ENCODE results near the gene APIP.

Gene APIP

GRCh38 chr11:34877375-34877975, 38.7 kb downstream of the APIP start:
- Mint-ChIP-seq H3K36me3 (peaks cover 30% of the 10 kb centered on the region), H3K9me3 (ENCODE audit: low read depth) (no peaks in the 10 kb centered on the region), H3K4me3 (no peak overlapping the region), H3K27ac (no peak overlapping the region), H3K4me1 (ENCODE audit: low read depth) (no peaks in the 10 kb centered on the region), H3K27me3 (no peaks in the 10 kb centered on the region)

- H3K27ac Mint-ChIP-seq: no peak overlapping the region
- no peaks in the 10 kb centered on the region for H3K9me3 Mint-ChIP-seq (ENCODE audit: low read depth)
- H3K36me3 Mint-ChIP-seq: peaks cover 19% of the 10 kb centered on the region
- no peaks in the 10 kb centered on the region for H3K27me3 Mint-ChIP-seq
- H3K4me3 Mint-ChIP-seq: no peak overlapping the region
- H3K4me1 Mint-ChIP-seq (ENCODE audit: low read depth): no peaks in the 10 kb centered on the region
Measured at GRCh38 chr11:34874202-34874601, 42.0 kb downstream of the APIP start.

- no peaks in the 10 kb centered on the region for H3K9me3 Mint-ChIP-seq (ENCODE audit: low read depth)
- H3K27me3 Mint-ChIP-seq: no peaks in the 10 kb centered on the region
- H3K4me1 Mint-ChIP-seq (ENCODE audit: low read depth): no peaks in the 10 kb centered on the region
- H3K27ac Mint-ChIP-seq: no peak overlapping the region
- H3K36me3 Mint-ChIP-seq: peaks cover 21% of the 10 kb centered on the region
- H3K4me3 Mint-ChIP-seq: no peak overlapping the region
Measured at GRCh38 chr11:34870548-34871196, 45.5 kb downstream of the APIP start.

- Mint-ChIP-seq H3K27ac (no peak overlapping the region), H3K4me3 (no peak overlapping the region), H3K4me1 (ENCODE audit: low read depth) (no peaks in the 10 kb centered on the region), H3K27me3 (no peaks in the 10 kb centered on the region), H3K9me3 (ENCODE audit: low read depth) (no peaks in the 10 kb centered on the region), H3K36me3 (peaks cover 10% of the 10 kb centered on the region)
Measured at GRCh38 chr11:34869425-34869824, 46.8 kb downstream of the APIP start.

GRCh38 chr11:34866375-34866774, 49.8 kb downstream of the APIP start:
- H3K27me3 Mint-ChIP-seq: no peaks in the 10 kb centered on the region
- no peak overlapping the region for H3K4me3 Mint-ChIP-seq
- H3K9me3 Mint-ChIP-seq (ENCODE audit: low read depth): no peaks in the 10 kb centered on the region
- no peaks in the 10 kb centered on the region for H3K4me1 Mint-ChIP-seq (ENCODE audit: low read depth)
- H3K27ac Mint-ChIP-seq: no peak overlapping the region
- H3K36me3 Mint-ChIP-seq: peaks cover 6% of the 10 kb centered on the region

GRCh38 chr11:34865261-34865660, 50.9 kb downstream of the APIP start:
- Mint-ChIP-seq H3K27me3 (no peaks in the 10 kb centered on the region), H3K27ac (no peak overlapping the region), H3K4me3 (no peak overlapping the region), H3K36me3 (peaks cover 6% of the 10 kb centered on the region), H3K9me3 (ENCODE audit: low read depth) (no peaks in the 10 kb centered on the region), H3K4me1 (ENCODE audit: low read depth) (no peaks in the 10 kb centered on the region)

- no peak overlapping the region for H3K4me3 Mint-ChIP-seq
- no peaks in the 10 kb centered on the region for H3K9me3 Mint-ChIP-seq (ENCODE audit: low read depth)
- H3K4me1 Mint-ChIP-seq (ENCODE audit: low read depth): no peaks in the 10 kb centered on the region
- no peaks in the 10 kb centered on the region for H3K27me3 Mint-ChIP-seq
- H3K36me3 Mint-ChIP-seq: peaks cover 4% of the 10 kb centered on the region
- H3K27ac Mint-ChIP-seq: no peak overlapping the region
Measured at GRCh38 chr11:34864424-34864823, 51.8 kb downstream of the APIP start.

- H3K36me3 Mint-ChIP-seq: peaks cover 4% of the 10 kb centered on the region
- H3K27me3 Mint-ChIP-seq: no peaks in the 10 kb centered on the region
- no peaks in the 10 kb centered on the region for H3K9me3 Mint-ChIP-seq (ENCODE audit: low read depth)
- H3K4me1 Mint-ChIP-seq (ENCODE audit: low read depth): no peaks in the 10 kb centered on the region
- H3K4me3 Mint-ChIP-seq: no peak overlapping the region
- H3K27ac Mint-ChIP-seq: no peak overlapping the region
Measured at GRCh38 chr11:34863048-34863447, 53.1 kb downstream of the APIP start.

GRCh38 chr11:34860518-34860917, 55.7 kb downstream of the APIP start:
- H3K4me1 Mint-ChIP-seq (ENCODE audit: low read depth): no peaks in the 10 kb centered on the region

GRCh38 chr11:34860034-34860433, 56.1 kb downstream of the APIP start:
- Mint-ChIP-seq H3K4me3 (no peak overlapping the region), H3K27me3 (no peaks in the 10 kb centered on the region), H3K27ac (no peak overlapping the region), H3K9me3 (ENCODE audit: low read depth) (no peaks in the 10 kb centered on the region), H3K4me1 (ENCODE audit: low read depth) (no peaks in the 10 kb centered on the region), H3K36me3 (no peaks in the 10 kb centered on the region)

More at GRCh38 chr11:34860518-34860917, 55.7 kb downstream of the APIP start:
- no peak overlapping the region for H3K4me3 Mint-ChIP-seq
- no peaks in the 10 kb centered on the region for H3K9me3 Mint-ChIP-seq (ENCODE audit: low read depth)
- H3K36me3 Mint-ChIP-seq: no peaks in the 10 kb centered on the region
- H3K27ac Mint-ChIP-seq: no peak overlapping the region
- H3K27me3 Mint-ChIP-seq: no peaks in the 10 kb centered on the region

- H3K27ac Mint-ChIP-seq: no peak overlapping the region
- no peaks in the 10 kb centered on the region for H3K27me3 Mint-ChIP-seq
- H3K9me3 Mint-ChIP-seq (ENCODE audit: low read depth): no peaks in the 10 kb centered on the region
- H3K4me1 Mint-ChIP-seq (ENCODE audit: low read depth): no peaks in the 10 kb centered on the region
- H3K4me3 Mint-ChIP-seq: no peak overlapping the region
- no peaks in the 10 kb centered on the region for H3K36me3 Mint-ChIP-seq
Measured at GRCh38 chr11:34859496-34859895, 56.7 kb downstream of the APIP start.

- Mint-ChIP-seq H3K27ac (no peak overlapping the region), H3K4me3 (no peak overlapping the region), H3K9me3 (ENCODE audit: low read depth) (no peaks in the 10 kb centered on the region), H3K27me3 (no peaks in the 10 kb centered on the region), H3K4me1 (ENCODE audit: low read depth) (no peaks in the 10 kb centered on the region), H3K36me3 (no peaks in the 10 kb centered on the region)
Measured at GRCh38 chr11:34857463-34857862, 58.7 kb downstream of the APIP start.

GRCh38 chr11:34856251-34856650, 59.9 kb downstream of the APIP start:
- Mint-ChIP-seq H3K27ac (no peak overlapping the region), H3K4me3 (no peak overlapping the region), H3K36me3 (peaks cover 3% of the 10 kb centered on the region), H3K9me3 (ENCODE audit: low read depth) (no peaks in the 10 kb centered on the region), H3K4me1 (ENCODE audit: low read depth) (no peaks in the 10 kb centered on the region), H3K27me3 (no peaks in the 10 kb centered on the region)

GRCh38 chr11:34855754-34856095, 60.5 kb downstream of the APIP start:
- peaks cover 3% of the 10 kb centered on the region for H3K36me3 Mint-ChIP-seq
- no peak overlapping the region for H3K27ac Mint-ChIP-seq
- H3K4me3 Mint-ChIP-seq: no peak overlapping the region
- H3K4me1 Mint-ChIP-seq (ENCODE audit: low read depth): no peaks in the 10 kb centered on the region
- H3K27me3 Mint-ChIP-seq: no peaks in the 10 kb centered on the region
- no peaks in the 10 kb centered on the region for H3K9me3 Mint-ChIP-seq (ENCODE audit: low read depth)

GRCh38 chr11:34855021-34855753, 61.0 kb downstream of the APIP start:
- Mint-ChIP-seq H3K4me3 (no peak overlapping the region), H3K36me3 (peaks cover 3% of the 10 kb centered on the region), H3K9me3 (ENCODE audit: low read depth) (no peaks in the 10 kb centered on the region), H3K27ac (no peak overlapping the region), H3K4me1 (ENCODE audit: low read depth) (no peaks in the 10 kb centered on the region), H3K27me3 (no peaks in the 10 kb centered on the region)
